Measurements from ENCODE around the gene PLPP4.

GRCh38 chr10:120505056-120505455 is 48.0 kb downstream of the PLPP4 start:
- TF ChIP-seq POLR2AphosphoS5 (IDR thresholded peaks at IDR 0.05; ENCODE audit: insufficient read depth, low read depth, low read length) (no peak), POLR2A (IDR thresholded peaks at IDR 0.05; ENCODE audit: low read depth, low read length) (no peak)
